HG03442 (cell line): ENCODE data around the gene IPCEF1.

Experiments used
- ATAC-seq: cut with Tn5 transposase; IDR thresholded peaks from one replicate; pipeline ENCODE4 v1.9.1; 2021; ENCODE audit warnings: mild to moderate bottlenecking, moderate library complexity; ENCODE audit not compliant: unreplicated experiment

The IPCEF1 gene

GRCh38 chr6:154373971-154374370, 17.4 kb upstream of the IPCEF1 start:
- ATAC-seq = no peak

DNA sequence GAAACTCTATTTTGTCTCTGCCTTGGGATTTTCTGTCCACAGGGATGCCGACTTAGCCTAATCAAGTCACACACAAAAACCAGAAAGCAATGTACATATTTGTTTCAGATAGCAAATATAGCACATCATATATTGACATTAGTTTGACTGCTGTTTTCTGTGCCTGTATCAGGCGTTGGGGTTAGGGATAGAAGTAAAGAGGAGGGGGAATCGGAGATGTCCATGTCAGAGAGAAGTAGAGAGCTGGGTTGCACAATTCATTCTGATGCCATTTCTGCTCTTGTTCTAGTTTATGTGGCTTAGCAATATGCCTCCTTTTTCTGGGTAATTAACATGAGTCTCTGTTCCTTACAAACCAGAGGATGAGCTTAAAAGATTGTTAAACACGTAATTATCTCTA, 14.7 kb upstream of the IPCEF1 start:
- no peak for ATAC-seq

DNA sequence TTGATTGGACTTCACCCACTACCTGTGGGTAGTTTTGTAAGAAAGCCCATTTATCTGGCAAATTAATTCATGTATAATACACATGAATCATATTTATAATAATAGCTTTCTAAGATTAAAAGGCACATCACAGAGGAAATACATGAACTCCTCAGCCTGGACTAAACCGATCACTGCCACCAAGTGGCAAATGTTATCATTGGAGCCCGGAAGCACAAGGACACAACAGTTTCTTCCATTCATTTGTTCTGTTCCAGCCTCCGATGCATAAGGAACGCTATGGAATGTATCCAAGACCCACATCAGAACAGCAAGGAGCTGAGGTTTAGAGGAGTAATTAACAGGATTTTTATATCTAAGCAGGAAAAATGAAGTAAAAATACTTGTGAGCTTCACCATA, 13.9 kb upstream of the IPCEF1 start:
- peak; percentile 76 for ATAC-seq

GRCh38 chr6:154367839-154368695, 11.5 kb upstream of the IPCEF1 start:
- no peak for ATAC-seq

GRCh38 chr6:154367336-154367735, 10.7 kb upstream of the IPCEF1 start:
- ATAC-seq = no peak

DNA sequence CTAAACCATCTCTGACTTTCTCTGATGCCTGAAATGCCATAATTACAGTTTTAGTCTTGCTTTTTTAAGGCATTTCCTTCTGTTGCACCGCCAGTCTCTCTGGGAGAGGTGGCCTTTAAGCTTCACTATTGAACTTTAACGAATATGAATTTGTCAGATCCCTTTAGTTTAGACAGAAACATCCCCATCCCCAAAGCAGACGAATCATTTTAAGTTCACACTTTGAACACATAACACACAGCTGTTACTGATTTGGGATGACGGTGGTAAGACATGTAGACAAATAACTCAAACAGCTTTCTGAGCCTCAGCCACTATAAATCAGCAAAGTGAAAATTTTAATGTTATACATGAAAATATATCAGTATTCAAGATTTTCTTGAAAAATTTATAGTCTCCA, 7.2 kb upstream of the IPCEF1 start:
- ATAC-seq = no peak

DNA sequence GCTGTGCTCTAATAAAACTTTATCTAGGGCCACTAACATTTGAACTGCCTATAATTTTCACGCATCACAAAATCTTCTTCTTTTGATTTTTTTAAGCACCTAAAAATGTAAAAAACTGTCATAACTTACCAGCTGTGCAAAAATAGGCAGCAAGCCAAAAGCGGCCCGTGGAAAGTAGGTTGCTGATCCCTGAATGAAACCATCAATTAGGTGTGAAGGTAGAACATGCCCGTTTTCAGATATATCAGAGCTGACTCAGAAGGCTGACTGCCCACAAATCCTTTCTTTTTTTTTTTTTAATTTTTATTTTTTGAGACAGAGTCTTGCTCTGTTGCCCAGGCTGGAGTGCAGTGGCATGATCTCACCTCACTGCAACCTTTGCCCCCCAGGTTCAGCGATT, 4.9 kb upstream of the IPCEF1 start:
- ATAC-seq = no peak

DNA sequence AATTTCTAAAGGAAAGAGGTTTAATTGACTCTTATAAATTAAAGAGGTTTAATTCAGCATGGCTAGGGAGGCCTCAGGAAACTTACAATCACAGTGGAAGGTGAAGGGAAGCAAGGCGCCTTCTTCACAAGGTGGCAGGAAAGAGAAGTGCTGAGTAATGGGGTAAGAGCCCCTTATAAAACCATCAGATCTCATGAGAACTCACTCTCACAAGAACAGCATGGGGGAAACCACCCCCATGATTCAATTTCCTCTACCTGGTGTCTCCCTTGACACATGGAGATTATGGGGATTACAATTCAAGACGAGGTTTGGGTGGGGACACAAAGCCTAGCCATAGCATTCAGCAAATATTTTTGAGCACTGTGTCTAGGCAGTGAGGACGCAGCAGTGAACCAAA, 3.9 kb upstream of the IPCEF1 start:
- ATAC-seq = no peak

DNA sequence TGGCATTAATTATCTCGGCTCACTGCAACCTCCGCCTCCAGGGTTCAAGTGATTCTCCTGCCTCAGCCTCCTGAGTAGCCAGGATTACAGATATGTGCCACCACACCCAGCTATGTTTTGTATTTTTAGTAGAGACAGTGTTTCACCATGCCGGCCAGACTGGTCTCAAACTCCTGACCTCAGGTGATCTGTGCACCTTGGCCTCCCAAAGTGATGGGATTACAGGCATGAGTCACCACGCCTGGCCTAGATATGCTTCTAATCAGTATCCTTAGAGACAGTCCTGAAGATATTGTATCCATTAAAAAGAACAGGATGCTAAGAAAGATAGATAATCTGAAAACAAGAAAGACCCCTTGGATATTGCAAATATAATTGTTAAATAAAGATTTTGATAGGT, 3.1 kb upstream of the IPCEF1 start:
- ATAC-seq = no peak

DNA sequence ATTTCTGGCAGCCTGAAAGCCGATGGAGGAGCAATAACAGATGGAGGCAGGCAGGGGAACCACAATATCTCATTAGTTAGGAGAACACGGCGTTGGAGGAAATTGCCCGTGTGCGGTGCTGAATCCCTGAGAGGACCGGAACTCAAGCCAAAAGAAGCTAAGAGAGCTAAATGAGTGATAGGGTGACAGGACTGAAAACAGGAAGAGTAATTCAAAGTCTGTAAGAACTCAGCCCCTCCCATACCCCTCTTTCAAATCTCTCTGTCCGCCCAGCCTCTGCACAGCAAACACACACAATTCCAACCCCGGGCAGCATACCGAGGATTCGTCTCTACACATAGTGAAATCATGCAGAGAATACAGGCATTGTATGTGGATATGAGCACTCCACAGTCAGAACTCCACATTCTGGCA, 2.6 kb upstream of the IPCEF1 start:
- ATAC-seq = no peak

GRCh38 chr6:154358019-154358545, 1.5 kb upstream of the IPCEF1 start:
- no peak for ATAC-seq

- ATAC-seq = no peak
Measured at GRCh38 chr6:154356113-154356512, 490 bp downstream of the IPCEF1 start.

GRCh38 chr6:154354265-154354777, 2.3 kb downstream of the IPCEF1 start:
- no peak for ATAC-seq

- ATAC-seq = no peak
Measured at GRCh38 chr6:154353626-154354025, 3.0 kb downstream of the IPCEF1 start.

GRCh38 chr6:154352898-154353585, 3.6 kb downstream of the IPCEF1 start:
- peak; percentile 63 for ATAC-seq

- no peak for ATAC-seq
Measured at GRCh38 chr6:154350293-154350692, 6.3 kb downstream of the IPCEF1 start.

GRCh38 chr6:154347981-154348380, 8.6 kb downstream of the IPCEF1 start:
- no peak for ATAC-seq

DNA sequence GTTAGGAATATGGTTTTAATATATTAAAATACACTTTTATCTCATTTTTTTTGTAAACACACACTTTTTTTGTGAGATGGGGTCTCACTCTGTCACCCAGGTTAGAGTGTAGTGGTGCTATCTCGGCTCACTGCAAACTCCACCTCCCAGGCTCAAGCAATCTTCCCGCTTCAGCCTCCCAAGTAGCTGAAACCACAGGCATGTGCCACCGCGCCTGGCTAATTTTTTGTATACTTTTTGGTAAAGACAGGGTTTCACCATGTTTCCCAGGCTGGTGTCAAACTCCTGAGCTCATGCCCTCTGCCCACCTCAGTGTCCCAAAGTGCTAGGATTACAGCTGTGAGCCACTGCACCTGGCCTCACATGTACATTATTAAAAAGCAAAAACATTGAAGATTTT, 10.8 kb downstream of the IPCEF1 start:
- no peak for ATAC-seq

DNA sequence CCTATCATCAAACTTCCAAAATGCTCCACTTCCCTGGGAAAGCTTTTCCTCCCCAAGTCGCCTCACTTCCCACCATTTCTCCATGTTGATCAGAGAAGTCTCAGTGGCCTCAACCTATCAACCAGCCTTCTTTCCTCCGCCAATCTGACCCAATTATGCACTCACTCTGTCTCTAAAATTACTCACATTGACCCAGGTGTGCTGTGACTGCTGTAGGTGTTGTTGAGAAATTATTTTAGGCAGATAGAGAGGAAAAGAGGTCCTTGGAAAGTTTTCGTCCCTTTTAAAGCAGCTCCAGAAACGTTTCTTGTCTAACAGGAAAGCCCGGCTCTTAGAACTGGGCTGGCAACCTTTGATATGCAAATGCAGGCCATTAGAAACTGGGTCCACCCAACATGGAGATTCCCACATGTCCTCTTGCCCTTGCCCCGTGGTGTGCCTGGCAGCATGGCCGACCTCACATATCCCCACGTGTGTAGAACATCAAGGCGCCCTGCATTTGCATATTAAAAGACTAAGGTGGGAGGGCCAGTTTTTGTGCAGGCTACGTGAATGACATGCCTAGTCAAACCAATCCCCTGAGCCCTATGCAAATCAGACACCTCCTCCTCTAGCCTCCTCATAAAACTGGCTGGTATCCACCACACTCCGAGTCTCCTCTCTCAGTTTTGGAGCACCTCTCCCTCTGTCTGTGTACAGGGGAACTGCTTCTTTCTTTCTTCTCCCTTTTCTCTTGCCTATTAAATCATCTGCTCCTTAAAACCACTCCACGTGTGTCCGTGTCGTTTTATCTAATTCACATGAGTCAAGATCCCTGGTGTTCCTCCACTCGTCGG, 12.9 kb downstream of the IPCEF1 start:
- ATAC-seq = no peak

DNA sequence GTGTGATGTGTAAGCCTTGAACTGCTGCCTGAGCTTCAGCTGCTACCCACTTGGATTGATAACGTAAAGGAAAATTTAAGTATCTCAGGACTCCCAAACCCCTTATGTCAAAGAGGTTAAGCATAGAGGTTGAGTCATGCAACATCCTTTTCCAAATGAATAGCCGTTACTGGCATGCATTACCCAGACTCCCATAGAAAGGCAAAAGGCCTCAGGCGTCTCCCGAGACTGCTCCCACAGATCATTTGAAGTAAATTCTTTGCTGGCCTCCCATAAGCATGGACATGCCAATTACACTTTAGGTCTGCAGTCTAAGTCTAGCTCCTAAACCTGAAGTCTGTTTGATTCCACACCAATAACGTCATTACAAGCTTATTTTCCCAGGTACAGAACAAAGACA, 14.7 kb downstream of the IPCEF1 start:
- no peak for ATAC-seq

- no peak for ATAC-seq
Measured at GRCh38 chr6:154341336-154341735, 15.3 kb downstream of the IPCEF1 start.
